ENCODE results near the gene SRL. TPM values are rescaled to one million over a fixed set of nuclear protein-coding genes. Genes with fewer than 3 reads are reported as not detected.

Gene SRL
- total and polyA plus RNA-seq, 4 donors: 0.14 to 0.22 (median 0.17) TPM

GRCh38 chr16:4215106-4215505 lies 26.8 kb downstream of the SRL start:
- Histone ChIP-seq H3K27me3 (ENCODE audit: control insufficient read depth in 4 of 4, insufficient read depth in 4 of 4, low read length in 3 of 4) (no peaks in the 10 kb centered on the region), H3K9ac (ENCODE audit: low read depth in 1 of 2, low read length in 2 of 2) (no peak overlapping the region), H3K9me3 (ENCODE audit: control insufficient read depth in 4 of 4, low read length in 3 of 4) (no peaks in the 10 kb centered on the region), H3K27ac (ENCODE audit: low read depth in 1 of 2, low read length in 2 of 2) (no peak overlapping the region), H3K4me1 (ENCODE audit: control insufficient read depth in 4 of 4, insufficient read depth in 4 of 4, low read length in 3 of 4) (peaks cover 0 to under 1% (median under 1%) of the 10 kb centered on the region in 4 donors), H3K4me3 (ENCODE audit: low read depth in 1 of 3, low read length in 3 of 3) (no peak overlapping the region), H3K36me3 (ENCODE audit: control insufficient read depth in 4 of 4, insufficient read depth in 3 of 4, low read depth in 1 of 4, low read length in 3 of 4) (no peaks in the 10 kb centered on the region)
- DNase-seq (ENCODE audit: low spot score): no peak
- TF ChIP-seq, protein P1, sequence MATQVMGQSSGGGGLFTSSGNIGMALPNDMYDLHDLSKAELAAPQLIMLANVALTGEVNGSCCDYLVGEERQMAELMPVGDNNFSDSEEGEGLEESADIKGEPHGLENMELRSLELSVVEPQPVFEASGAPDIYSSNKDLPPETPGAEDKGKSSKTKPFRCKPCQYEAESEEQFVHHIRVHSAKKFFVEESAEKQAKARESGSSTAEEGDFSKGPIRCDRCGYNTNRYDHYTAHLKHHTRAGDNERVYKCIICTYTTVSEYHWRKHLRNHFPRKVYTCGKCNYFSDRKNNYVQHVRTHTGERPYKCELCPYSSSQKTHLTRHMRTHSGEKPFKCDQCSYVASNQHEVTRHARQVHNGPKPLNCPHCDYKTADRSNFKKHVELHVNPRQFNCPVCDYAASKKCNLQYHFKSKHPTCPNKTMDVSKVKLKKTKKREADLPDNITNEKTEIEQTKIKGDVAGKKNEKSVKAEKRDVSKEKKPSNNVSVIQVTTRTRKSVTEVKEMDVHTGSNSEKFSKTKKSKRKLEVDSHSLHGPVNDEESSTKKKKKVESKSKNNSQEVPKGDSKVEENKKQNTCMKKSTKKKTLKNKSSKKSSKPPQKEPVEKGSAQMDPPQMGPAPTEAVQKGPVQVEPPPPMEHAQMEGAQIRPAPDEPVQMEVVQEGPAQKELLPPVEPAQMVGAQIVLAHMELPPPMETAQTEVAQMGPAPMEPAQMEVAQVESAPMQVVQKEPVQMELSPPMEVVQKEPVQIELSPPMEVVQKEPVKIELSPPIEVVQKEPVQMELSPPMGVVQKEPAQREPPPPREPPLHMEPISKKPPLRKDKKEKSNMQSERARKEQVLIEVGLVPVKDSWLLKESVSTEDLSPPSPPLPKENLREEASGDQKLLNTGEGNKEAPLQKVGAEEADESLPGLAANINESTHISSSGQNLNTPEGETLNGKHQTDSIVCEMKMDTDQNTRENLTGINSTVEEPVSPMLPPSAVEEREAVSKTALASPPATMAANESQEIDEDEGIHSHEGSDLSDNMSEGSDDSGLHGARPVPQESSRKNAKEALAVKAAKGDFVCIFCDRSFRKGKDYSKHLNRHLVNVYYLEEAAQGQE (IDR thresholded peaks at IDR 0.05): no peak
- TF ChIP-seq FOXA2 (IDR thresholded peaks at IDR 0.05) (no peak), SP1 (IDR thresholded peaks at IDR 0.05) (no peak), CTCF (IDR thresholded peaks at IDR 0.05; ENCODE audit: low read depth, low read length, missing input control) (no peak), JUND (IDR thresholded peaks at IDR 0.05) (no peak), TAF1 (conservative IDR thresholded peaks at IDR 0.05) (no peak), RAD21 (IDR thresholded peaks at IDR 0.05) (no peak), HNF4G (IDR thresholded peaks at IDR 0.05) (no peak), RXRA (IDR thresholded peaks at IDR 0.05) (no peak), YY1 (IDR thresholded peaks at IDR 0.05) (no peak), FOXA1 (IDR thresholded peaks at IDR 0.05) (no peak), ATF3 (IDR thresholded peaks at IDR 0.05) (no peak), NR2F2 (IDR thresholded peaks at IDR 0.05) (no peak)
- TF ChIP-seq, protein P2, sequence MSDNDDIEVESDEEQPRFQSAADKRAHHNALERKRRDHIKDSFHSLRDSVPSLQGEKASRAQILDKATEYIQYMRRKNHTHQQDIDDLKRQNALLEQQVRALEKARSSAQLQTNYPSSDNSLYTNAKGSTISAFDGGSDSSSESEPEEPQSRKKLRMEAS (IDR thresholded peaks at IDR 0.05): no peak
- 94% methylated on average over 2 of the region's 2 CpGs for WGBS

GRCh38 chr16:4214215-4214621 lies 27.7 kb downstream of the SRL start:
- Histone ChIP-seq H3K27ac (ENCODE audit: low read depth in 1 of 2, low read length in 2 of 2) (no peak overlapping the region), H3K9ac (ENCODE audit: low read depth in 1 of 2, low read length in 2 of 2) (no peak overlapping the region), H3K36me3 (ENCODE audit: control insufficient read depth in 4 of 4, insufficient read depth in 3 of 4, low read depth in 1 of 4, low read length in 3 of 4) (no peaks in the 10 kb centered on the region), H3K4me1 (ENCODE audit: control insufficient read depth in 4 of 4, insufficient read depth in 4 of 4, low read length in 3 of 4) (peaks cover 0 to 9% (median 7%) of the 10 kb centered on the region in 4 donors), H3K9me3 (ENCODE audit: control insufficient read depth in 4 of 4, low read length in 3 of 4) (no peaks in the 10 kb centered on the region), H3K27me3 (ENCODE audit: control insufficient read depth in 4 of 4, insufficient read depth in 4 of 4, low read length in 3 of 4) (no peaks in the 10 kb centered on the region), H3K4me3 (ENCODE audit: low read depth in 1 of 3, low read length in 3 of 3) (no peak overlapping the region)
- DNase-seq (ENCODE audit: low spot score): no peak
- no peak for TF ChIP-seq EGR1 (IDR thresholded peaks at IDR 0.05; ENCODE audit: low read depth in 2 of 2)
- TF ChIP-seq CTCF (IDR thresholded peaks at IDR 0.05; ENCODE audit: low read depth, low read length, missing input control): no peak
- TF ChIP-seq HNF4A (conservative IDR thresholded peaks at IDR 0.05): no peak
- TF ChIP-seq ATF3 (IDR thresholded peaks at IDR 0.05): no peak
- WGBS: 87% methylated on average over 7 of the region's 7 CpGs

All from liver (tissue), 9 donors.